Measurements from ENCODE around the gene THSD7A. TPM values are rescaled to one million over a fixed set of nuclear protein-coding genes. Genes with fewer than 3 reads are reported as not detected.

THSD7A gene
- total RNA-seq, 1 donor from 2014 or later = 8.0 TPM

- H3K4me1 ChIP-seq = no peaks in the 10 kb centered on the region
- no peaks in the 10 kb centered on the region for H3K36me3 ChIP-seq
- no peak overlapping the region for H3K4me3 ChIP-seq
- no peaks in the 10 kb centered on the region for H3K27me3 ChIP-seq
- DNase-seq (no peak), ATAC-seq (no peak)
- H3K27ac ChIP-seq = no peak overlapping the region
- intact Hi-C loops (cut with DNase I) = no loop called here
- no peaks in the 10 kb centered on the region for H3K9me3 ChIP-seq
- TF ChIP-seq, protein P1, sequence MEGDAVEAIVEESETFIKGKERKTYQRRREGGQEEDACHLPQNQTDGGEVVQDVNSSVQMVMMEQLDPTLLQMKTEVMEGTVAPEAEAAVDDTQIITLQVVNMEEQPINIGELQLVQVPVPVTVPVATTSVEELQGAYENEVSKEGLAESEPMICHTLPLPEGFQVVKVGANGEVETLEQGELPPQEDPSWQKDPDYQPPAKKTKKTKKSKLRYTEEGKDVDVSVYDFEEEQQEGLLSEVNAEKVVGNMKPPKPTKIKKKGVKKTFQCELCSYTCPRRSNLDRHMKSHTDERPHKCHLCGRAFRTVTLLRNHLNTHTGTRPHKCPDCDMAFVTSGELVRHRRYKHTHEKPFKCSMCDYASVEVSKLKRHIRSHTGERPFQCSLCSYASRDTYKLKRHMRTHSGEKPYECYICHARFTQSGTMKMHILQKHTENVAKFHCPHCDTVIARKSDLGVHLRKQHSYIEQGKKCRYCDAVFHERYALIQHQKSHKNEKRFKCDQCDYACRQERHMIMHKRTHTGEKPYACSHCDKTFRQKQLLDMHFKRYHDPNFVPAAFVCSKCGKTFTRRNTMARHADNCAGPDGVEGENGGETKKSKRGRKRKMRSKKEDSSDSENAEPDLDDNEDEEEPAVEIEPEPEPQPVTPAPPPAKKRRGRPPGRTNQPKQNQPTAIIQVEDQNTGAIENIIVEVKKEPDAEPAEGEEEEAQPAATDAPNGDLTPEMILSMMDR (IDR thresholded peaks at IDR 0.05) = no peak
These were observed 21.9 kb downstream of the THSD7A start for GRCh38 chr7:11810043-11810625.

DNA sequence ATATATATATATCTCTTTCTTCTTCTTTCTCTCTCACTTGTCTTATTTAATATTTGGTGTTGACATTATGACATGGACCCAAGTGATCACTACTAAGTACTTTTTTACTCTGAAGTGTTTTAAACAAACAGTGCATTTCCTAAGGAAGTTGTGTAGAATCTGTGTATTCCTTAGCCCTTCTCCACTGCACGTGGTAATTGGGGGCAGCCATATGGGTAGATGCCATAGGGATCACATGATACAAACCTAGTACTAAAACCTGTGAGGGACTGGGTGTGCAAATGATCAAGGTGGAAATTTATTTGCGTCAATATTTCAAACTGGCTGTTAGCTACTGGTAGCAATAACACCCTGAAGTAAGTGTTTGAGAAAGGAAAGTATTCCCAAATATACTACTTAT, 25.0 kb downstream of the THSD7A start:
- Histone ChIP-seq H3K27me3 (no peaks in the 10 kb centered on the region), H3K4me3 (no peak overlapping the region), H3K27ac (no peak overlapping the region), H3K9me3 (no peaks in the 10 kb centered on the region), H3K36me3 (no peaks in the 10 kb centered on the region), H3K4me1 (no peaks in the 10 kb centered on the region)
- ATAC-seq = no peak
- DNase-seq = no peak
- TF ChIP-seq, protein P1 (IDR thresholded peaks at IDR 0.05) = no peak
- intact Hi-C loops (cut with DNase I) = no loop called here

DNA sequence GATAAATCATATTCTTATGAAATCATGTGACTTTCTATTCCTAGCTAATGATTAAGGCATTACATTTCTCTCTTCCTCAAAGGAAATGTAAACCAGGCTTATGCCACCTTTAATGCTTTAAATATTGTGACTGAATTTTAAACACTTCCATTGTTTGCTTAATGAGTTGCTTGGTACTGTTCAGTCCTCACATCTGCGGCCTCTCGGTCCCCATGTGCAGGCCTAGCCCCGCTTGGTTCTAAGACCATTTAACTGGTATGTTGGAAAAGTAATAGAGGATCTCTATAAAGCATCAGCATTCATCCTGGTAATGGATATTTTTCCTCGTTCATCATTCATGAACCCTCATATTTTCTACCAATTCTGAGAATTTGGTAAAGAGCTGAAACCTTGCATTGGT, 27.4 kb downstream of the THSD7A start:
- H3K4me1 ChIP-seq = no peaks in the 10 kb centered on the region
- no peak for ATAC-seq
- H3K27ac ChIP-seq = no peak overlapping the region
- no peak overlapping the region for H3K4me3 ChIP-seq
- no peaks in the 10 kb centered on the region for H3K36me3 ChIP-seq
- no peak for DNase-seq
- TF ChIP-seq, protein P1 (IDR thresholded peaks at IDR 0.05) = no peak
- no peaks in the 10 kb centered on the region for H3K27me3 ChIP-seq
- no peaks in the 10 kb centered on the region for H3K9me3 ChIP-seq
- intact Hi-C loops (cut with DNase I) = no loop called here

DNA sequence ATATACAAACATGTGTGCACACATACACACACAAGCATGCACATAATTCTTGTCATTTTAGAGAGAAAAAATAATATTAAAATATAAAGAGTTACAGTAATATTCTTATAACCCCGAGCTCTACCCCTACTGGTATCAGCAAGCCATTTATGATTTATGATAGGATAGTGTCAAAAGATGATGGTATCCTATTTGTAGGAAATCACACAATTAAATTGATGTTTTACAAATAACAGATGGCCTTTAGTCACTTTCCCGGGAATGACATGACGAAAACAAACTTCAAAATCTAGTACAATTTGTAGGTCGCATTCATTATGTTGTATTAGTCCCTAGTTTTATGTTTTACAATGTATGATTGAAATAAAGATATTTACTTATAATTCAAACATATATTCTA, 36.8 kb downstream of the THSD7A start:
- ATAC-seq (no peak), DNase-seq (no peak)
- Histone ChIP-seq H3K27me3 (no peaks in the 10 kb centered on the region), H3K4me3 (no peak overlapping the region), H3K36me3 (no peaks in the 10 kb centered on the region), H3K4me1 (no peaks in the 10 kb centered on the region), H3K9me3 (no peaks in the 10 kb centered on the region), H3K27ac (no peak overlapping the region)
- intact Hi-C loops (cut with DNase I) = no loop called here
- TF ChIP-seq, protein P1 (IDR thresholded peaks at IDR 0.05) = no peak

- TF ChIP-seq, protein P1 (IDR thresholded peaks at IDR 0.05) = no peak
- ATAC-seq = no peak
- intact Hi-C loops (cut with DNase I) = no loop called here
These were observed 39.8 kb downstream of the THSD7A start for GRCh38 chr7:11792166-11792565.

GRCh38 chr7:11788568-11788967, 43.4 kb downstream of the THSD7A start:
- DNase-seq (no peak), ATAC-seq (no peak)
- H3K27me3 ChIP-seq = no peaks in the 10 kb centered on the region
- H3K27ac ChIP-seq = no peak overlapping the region
- intact Hi-C loops (cut with DNase I) = no loop called here
- no peaks in the 10 kb centered on the region for H3K36me3 ChIP-seq
- H3K4me1 ChIP-seq = no peaks in the 10 kb centered on the region
- no peaks in the 10 kb centered on the region for H3K9me3 ChIP-seq
- TF ChIP-seq, protein P1 (IDR thresholded peaks at IDR 0.05) = no peak
- H3K4me3 ChIP-seq = no peak overlapping the region

More at GRCh38 chr7:11792166-11792565, 39.8 kb downstream of the THSD7A start:
- Histone ChIP-seq H3K4me1 (no peaks in the 10 kb centered on the region), H3K27ac (no peak overlapping the region), H3K27me3 (no peaks in the 10 kb centered on the region), H3K36me3 (no peaks in the 10 kb centered on the region), H3K4me3 (no peak overlapping the region), H3K9me3 (no peaks in the 10 kb centered on the region)
- DNase-seq = no peak
